Measurements from ENCODE around the gene DHRS12.

- TF ChIP-seq POLR2A (IDR thresholded peaks at IDR 0.05) = no peak
- TF ChIP-seq, protein P1, sequence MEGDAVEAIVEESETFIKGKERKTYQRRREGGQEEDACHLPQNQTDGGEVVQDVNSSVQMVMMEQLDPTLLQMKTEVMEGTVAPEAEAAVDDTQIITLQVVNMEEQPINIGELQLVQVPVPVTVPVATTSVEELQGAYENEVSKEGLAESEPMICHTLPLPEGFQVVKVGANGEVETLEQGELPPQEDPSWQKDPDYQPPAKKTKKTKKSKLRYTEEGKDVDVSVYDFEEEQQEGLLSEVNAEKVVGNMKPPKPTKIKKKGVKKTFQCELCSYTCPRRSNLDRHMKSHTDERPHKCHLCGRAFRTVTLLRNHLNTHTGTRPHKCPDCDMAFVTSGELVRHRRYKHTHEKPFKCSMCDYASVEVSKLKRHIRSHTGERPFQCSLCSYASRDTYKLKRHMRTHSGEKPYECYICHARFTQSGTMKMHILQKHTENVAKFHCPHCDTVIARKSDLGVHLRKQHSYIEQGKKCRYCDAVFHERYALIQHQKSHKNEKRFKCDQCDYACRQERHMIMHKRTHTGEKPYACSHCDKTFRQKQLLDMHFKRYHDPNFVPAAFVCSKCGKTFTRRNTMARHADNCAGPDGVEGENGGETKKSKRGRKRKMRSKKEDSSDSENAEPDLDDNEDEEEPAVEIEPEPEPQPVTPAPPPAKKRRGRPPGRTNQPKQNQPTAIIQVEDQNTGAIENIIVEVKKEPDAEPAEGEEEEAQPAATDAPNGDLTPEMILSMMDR (IDR thresholded peaks at IDR 0.05) = no peak
These were observed 25.6 kb downstream of the DHRS12 start for GRCh38 chr13:51778392-51778791.

Measured in Peyer's patch (tissue), 4 donors.